ENCODE data around the gene C10orf67.

C10orf67 gene

DNA sequence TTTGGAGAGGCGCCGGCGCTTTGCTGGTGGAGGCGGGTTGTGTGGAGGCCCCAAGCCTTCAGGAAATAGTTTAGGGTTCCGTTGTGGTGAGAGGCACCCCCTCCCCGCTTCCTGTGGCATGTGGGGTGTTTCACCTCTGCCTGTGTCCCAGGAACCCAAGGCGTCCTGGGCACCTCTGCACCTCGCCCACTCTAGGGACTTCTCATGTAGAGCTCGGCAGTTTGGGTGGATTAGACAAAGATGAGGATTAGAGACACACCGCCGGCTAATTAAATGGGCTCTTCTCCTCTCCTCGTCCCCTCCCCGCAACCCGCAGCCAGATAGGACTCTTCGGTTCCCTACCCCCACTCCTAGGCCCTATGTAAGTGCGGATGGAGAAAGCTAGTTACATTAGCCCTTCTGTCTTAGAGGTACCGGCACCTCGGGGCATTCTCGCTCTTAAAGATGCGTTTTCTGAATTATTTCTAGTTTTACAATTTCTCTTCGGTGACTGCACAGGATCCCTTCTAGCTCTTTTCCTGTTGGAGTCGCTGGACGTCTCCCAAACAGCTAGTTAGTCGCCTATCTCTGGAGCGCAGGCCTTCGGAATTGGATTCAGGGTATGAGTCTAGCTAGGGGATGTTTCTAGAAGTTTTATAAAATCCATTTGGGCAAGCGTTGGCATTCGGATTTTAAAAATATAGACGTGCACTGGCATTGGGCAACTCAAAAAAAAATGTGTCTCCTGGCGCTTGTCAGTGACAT, 144.7 kb downstream of the C10orf67 start:
- no peak for DNase-seq (ENCODE audit: low read depth in 1 of 2, low spot score in 1 of 2)

DNA sequence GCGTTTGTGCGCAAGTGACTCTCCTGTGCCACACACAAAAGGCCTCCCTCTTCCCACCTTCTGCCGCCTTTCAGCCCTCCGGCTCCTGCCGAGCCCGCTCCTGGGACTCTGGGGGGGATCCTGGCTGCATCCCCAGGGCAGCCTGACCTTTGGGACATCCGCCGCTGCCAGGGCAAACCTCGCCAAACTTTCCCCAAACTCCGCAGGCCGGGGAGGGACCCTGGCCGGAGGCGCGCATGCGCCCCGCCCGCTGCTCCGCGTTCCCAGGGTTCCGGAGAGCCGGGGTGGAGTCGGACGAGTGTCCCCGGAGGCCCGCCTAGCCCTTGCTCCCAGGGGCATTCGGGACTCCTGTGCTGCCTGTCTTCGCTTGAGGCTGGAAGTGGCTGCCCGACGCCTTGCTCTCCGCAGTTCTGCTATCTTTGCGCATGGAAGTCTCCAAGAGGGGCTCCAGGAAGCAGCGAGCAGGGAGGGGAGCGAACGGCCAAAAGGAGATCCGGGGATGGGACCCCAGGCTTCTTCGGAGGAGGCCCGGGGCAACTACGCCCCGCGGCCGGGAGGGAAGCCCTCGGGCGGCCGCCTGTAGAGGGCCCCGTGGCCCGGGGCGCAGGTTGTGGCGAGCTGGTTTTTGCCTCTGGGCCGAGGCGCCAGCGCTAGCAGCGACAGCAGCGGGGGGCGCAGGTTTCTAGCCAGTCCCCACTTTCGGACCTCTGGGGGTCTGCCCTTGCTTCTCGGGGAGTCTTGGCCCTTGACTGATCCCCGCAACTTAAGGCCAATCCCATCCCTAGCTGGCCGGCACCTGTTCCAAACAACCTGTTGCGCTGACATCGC, 145.4 kb downstream of the C10orf67 start:
- DNase-seq (ENCODE audit: low read depth in 1 of 2, low spot score in 1 of 2) = no peak

DNA sequence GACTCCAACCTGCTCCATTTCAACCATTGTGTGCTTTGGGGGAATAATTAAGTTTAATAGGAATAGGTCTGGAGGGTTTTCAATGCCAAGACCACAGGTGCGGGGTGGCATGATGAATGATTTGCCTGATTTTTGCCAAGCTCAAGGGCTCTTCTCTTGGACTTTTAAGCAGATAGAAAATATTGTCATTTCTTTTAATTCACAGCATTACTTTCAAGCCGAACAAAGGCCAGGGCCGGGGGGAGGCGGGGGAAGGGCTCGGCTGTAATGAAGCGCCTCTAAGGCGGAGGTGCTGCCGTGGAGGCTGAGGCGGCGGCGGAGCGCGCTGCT, 146.0 kb downstream of the C10orf67 start:
- no peak for DNase-seq (ENCODE audit: low read depth in 1 of 2, low spot score in 1 of 2)

DNA sequence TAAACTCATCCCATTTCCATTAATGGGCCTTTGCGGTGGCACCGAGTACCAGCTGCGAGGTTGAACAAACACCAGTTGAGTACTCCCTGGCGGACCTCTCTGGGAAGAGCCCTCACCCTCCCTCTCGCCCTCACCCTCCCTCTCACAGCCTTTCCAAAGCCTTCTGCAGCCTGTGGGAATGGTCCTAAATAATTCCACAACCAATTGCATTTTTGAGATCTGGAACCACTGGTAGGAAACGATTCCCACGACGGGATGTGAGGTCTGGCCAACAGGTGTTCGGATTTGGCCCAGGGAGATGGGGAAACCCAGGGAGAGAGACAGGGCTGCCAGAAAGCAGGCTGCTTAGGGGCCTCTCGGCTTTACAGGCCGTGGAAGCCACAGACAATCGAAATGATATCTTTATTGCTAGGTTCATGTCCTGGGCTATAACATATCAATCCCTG, 147.2 kb downstream of the C10orf67 start:
- no peak for DNase-seq (ENCODE audit: low read depth in 1 of 2, low spot score in 1 of 2)

DNA sequence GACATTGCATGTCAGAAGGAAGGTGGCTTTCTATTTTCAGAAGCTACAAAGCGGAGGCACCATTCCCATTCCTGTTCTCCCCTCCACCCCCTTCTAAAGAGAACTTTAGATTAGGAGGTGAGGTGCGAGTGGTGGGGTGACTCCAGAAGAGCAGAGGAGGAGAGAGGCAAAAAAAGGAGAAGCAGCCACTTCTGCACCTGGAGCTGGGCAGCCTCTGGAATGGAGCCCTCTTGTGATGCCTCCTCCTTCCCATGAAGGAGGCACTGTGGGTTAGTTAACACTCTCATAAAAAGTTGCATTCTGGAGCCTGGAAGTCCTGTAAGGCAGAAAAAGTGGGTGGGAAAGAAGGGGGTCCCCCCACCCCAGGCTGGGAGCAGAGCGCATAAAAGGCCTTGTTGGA, 147.7 kb downstream of the C10orf67 start:
- DNase-seq (ENCODE audit: low read depth in 1 of 2, low spot score in 1 of 2) = no peak

DNA sequence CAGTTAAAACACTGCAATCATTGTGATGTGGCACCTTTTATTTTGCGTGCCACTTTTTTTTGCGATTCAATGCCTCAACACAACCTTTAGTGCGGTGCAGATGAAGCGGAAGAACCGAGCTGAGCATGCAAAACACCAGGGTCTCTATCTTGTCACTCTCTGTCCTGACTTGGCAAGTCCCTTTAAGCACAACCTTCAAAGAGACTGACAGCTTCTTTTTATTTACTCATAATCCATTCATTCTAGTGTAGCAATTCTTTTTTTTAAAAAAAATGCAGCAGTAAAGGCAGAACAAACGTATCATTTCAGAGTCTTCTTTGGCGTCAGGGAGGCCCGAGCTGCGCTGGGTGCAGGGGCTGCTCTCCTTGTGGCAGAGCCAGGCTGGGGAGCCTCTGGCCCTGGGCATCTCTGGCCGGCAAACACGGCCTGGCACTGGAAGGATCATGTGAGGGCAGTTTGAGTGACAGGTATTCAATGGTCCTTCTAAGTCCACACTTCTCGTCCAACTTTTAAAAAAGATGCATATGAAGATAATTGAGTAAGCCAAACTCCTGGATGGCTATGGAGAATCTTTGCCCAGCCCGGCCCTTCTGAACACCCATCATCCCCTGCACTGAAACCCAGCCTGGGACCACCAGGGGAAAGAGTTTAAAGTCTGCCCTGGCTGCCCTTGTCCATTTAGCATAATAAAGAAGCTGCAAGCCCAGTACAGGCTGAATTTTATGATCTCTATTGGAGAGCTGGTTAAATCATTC, 148.6 kb downstream of the C10orf67 start:
- no peak for DNase-seq (ENCODE audit: low read depth in 1 of 2, low spot score in 1 of 2)

DNA sequence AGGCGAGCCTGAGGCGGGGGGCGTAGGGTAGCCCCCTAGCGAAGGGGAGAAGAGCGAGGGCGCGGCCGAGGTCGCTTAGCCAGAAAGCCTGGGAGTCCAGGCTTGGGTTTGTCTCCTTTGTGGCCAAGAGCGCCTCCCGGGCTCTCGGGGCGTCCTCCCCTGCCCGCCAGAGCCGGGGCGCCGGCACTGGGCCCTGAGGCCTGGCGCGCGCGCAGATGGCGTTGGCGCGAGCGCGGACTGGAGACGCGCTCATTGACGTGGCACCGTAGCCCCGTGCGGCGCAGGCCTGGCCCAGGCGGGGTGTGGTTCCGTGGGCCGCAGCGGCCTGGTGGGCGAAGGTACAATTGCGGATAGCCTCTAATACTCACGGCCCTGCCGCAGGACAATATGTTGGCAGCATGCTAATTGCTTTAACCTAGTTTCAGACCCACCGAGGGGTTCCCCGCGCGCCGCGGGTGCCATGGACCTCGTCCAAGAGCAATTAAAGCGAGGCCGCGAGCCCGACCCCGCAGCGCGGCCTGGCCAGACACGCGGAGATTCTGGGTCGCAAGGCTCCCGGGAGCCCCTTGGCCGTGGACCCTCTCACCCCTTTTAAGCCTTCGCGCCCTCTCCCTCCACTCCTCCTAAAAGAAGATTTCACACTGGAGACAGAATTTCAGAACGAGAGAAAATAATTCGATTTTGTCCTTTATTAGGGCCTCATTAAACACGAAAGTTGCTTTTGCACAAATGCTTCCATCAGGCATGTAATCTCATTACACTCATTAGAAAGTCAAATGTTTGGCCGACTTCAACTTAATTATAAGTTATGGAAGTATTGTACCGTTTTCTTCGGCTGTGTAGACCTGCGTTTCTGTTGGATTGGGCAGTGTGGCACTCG, 149.4 kb downstream of the C10orf67 start:
- DNase-seq (ENCODE audit: low read depth in 1 of 2, low spot score in 1 of 2) = no peak

DNA sequence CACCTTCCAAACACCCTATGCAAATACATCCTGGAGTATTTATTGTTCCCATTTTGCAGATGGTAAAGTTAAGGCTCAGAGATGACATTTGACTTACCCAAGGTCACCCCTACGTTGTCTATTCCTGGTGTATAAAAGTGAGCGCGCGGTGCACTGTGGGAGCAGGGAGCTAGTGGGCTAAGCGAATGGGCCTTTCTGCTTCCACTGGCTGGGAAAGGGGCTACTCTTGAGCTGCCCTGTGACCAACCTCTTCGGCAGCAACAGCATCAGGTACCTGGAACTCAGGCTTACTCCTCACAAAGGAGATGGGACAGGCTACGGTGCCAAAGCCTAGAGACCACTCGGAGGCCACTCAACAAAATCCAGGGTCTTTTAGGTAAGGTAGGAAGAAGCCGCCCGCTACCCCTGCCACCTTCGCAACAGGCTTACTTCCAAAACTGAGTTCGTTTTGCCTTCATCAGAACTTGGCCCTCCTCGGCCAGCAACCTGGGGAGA, 150.1 kb downstream of the C10orf67 start:
- no peak for DNase-seq (ENCODE audit: low read depth in 1 of 2, low spot score in 1 of 2)

DNA sequence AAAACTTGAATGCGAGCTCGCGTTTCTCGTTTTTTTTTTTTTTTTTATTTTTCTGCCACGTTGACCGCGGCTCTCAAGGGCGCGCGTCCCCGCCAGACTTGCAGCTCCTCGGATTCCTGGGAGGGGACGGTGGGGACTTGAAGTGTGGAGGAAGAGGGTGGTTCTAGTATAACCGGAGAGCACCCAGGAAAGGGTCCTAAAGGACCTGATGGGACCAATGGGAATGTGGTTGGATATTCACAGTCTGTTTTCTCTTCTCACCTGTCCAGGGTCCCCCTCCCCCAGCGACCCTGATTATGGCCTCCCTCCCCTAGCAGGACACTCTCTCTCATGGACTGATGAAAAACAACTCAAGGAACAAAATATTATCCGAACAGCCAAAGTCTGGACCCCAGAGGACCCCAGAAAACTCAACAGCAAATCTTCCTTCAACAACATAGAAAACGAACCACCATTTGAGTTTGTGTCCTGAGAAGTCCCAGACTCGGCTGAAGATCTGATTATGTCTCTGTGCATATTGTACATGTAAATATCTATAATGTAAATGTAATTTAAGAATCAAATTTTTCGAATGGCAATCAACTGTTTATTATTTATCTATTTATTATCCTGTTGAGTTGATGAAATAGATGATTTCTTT, 151.0 kb downstream of the C10orf67 start:
- DNase-seq (ENCODE audit: low read depth in 1 of 2, low spot score in 1 of 2) = no peak

DNA sequence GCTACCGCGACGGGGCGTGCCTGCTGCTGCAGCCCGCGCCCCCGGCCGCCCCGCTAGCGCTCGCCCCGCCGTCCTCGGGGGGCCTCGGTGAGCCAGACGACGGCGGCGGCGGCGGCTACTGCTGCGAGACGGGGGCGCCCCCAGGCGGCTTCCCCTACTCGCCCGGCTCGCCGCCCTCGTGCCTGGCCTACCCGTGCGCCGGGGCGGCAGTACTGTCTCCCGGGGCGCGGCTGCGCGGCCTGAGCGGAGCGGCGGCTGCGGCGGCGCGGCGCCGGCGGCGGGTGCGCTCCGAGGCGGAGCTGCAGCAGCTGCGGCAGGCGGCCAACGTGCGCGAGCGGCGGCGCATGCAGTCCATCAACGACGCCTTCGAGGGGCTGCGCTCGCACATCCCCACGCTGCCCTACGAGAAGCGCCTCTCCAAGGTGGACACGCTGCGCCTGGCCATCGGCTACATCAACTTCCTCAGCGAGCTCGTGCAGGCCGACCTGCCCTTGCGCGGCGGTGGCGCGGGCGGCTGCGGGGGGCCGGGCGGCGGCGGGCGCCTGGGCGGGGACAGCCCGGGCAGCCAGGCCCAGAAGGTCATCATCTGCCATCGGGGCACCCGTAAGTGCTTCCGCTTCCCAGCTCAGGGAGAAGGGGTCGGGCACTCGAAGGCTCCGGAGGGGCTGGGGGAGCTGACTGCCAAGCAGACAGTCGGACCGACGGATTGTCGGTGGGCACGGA, 151.7 kb downstream of the C10orf67 start:
- no peak for DNase-seq (ENCODE audit: low read depth in 1 of 2, low spot score in 1 of 2)

DNA sequence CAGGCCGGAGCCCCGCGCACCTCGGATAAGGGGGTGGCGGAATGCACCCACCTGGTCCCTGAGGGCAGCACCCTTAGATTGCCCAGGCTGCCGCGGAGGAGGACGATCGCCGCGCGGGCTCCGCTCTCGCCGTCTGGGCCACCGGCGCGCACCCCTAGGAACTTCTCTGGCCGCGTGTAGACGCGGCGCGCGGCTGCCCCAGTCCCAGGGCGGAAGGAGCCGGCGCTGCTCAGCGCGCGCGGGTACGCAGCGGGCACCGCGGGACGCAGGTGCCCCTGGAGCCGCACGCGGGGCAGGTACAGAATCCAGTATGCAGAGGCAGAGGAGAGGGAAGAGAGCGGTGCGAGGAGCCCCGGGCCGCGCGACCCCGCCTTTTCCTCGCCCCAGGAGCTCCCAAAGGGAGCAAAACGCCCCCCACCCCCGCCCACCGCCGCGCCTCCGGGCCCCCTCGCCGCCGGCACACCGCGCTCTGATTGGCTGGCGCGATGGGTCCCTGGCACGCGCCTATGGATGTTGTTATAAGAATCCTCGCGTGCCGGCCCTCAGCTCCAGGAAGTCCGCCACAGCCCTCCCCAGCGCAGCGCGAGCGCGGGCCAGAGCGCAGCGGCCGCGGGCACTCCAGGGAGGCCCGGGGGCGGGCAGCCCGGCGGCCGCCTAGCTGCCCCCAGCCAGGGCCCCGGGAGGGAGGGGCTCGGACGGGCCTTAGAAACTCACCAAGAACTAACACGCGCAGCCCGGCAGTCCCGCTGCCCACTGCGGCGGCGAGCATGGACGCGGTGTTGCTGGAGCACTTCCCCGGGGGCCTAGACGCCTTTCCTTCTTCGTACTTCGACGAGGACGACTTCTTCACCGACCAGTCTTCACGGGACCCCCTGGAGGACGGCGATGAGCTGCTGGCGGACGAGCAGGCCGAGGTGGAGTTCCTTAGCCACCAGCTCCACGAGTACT, 152.6 kb downstream of the C10orf67 start, which contains the start of gene PTF1A:
TSS of gene PTF1A (plus strand) at position 549 of the 948 bp plus-strand sequence. CDS start at position 768, 219 bp downstream.
- no peak for DNase-seq (ENCODE audit: low read depth in 1 of 2, low spot score in 1 of 2)

DNA sequence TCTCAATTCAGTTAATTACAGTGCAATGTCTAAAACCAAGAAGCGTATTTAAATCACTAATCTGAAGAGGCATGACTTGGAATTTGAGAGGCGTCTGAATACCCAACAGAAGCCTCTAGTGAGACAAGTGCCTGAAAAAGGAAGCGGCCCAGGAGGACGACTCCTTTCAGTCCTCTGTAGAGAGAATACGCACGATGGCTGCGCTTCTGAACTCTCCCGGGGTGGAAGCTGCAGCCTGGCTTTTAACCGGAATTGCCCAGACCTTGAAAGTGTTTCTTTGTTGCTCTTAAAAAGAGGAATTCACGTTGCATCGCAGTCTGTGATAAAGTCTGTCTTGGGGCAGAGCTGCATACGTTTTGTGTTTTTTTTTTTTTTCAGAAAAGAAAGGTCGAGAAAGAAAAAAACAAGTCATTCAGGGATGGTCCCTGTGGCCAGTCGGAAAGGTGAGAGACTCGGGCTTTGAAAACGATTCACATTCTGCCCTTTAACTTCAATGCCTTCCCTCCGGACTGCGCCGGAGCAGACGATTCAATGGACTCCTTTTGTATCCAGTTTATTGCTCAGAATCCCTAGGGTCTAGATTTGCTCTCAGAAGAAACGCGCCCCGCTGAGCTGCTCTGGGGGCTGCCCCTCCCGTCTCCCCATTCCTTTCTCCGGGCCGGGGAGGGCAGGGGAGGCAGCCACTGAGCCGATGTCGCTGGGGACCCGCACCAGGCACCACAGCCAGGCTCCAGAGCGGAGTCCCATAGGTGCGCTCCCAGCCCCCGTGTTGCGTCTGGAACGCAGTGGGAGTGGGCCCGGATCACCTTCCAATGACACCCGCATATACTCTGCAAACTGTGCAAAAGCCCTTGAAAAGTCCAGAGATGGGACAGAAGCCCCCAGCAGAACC, 153.5 kb downstream of the C10orf67 start:
- DNase-seq (ENCODE audit: low read depth in 1 of 2, low spot score in 1 of 2) = no peak

DNA sequence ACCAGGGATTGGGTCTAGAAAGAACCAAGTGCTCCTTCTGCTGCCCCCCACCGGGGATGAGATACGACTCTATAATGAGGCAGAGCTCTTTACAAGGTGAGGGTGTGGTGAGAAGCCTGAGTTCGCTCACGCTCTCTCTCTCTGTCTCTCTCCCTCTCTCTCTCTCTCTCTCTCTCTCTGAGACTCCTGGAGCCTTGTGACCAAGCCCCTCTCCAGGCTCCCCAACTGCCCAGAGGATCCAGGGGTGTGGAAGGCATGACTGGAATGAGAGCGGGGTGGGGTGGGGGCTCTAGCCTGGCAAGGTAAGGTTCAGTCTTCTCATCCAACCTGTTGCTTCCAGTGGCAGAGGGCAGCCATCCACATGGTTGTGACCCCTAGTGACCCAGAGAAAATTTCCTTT, 155.6 kb downstream of the C10orf67 start:
- no peak for DNase-seq (ENCODE audit: low read depth in 1 of 2, low spot score in 1 of 2)

DNA sequence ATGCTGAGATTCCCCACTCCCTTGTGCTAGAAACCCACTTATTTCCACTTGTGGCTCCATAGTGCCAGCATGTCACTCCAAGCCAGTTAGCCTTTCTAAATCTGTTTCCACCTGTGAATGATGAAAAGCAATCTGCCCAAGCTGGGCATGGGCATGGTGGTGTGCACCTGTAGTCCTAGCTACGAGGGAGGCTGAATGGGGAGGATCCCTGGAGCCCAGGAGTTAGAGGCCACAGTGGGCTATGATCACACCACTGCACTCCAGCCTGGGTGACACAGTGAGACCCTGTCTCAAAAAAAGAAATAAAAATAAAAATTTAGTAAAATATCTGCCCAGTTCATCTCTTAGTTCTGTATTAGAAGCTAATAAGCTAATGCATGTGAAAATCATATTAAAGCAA, 157.4 kb downstream of the C10orf67 start:
- DNase-seq (ENCODE audit: low read depth in 1 of 2, low spot score in 1 of 2) = no peak

DNA sequence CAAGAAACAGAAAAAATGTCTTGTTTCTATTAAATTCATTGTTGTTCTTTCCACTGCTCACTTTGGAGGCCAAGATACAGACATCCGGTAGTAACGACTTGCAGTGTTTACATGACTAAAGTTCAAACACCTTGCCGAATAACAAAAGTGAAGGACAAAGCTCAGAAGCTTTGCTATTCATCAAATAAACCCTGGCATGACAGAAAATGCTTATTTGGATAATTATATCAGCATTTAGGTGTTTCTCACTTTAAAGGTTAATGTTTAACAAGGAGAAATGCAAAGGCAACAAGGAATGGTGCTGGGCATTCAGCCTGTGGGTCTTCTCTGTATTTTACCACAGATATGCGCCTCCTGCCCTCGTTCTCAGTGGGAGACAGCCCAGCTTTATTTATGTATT, 157.9 kb downstream of the C10orf67 start:
- DNase-seq (ENCODE audit: low read depth in 1 of 2, low spot score in 1 of 2) = no peak

DNA sequence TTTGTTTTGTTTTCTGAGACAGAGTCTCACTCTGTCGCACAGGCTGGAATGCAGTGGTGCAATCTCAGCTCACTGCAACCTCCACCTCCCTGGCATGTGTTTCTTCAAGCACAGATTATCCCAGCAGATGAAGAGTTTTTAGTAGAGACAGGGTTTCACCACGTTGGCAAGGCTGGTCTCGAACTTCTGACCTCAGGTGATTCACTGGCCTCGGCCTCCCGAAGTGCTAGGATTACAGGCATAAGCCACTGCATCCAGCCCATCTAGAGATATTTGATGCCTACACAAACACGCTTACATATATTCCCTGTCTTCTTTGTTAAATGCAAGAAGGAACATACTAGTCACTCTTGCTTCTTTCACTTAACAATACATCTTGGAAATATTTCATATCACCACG, 158.4 kb downstream of the C10orf67 start:
- no peak for DNase-seq (ENCODE audit: low read depth in 1 of 2, low spot score in 1 of 2)

DNA sequence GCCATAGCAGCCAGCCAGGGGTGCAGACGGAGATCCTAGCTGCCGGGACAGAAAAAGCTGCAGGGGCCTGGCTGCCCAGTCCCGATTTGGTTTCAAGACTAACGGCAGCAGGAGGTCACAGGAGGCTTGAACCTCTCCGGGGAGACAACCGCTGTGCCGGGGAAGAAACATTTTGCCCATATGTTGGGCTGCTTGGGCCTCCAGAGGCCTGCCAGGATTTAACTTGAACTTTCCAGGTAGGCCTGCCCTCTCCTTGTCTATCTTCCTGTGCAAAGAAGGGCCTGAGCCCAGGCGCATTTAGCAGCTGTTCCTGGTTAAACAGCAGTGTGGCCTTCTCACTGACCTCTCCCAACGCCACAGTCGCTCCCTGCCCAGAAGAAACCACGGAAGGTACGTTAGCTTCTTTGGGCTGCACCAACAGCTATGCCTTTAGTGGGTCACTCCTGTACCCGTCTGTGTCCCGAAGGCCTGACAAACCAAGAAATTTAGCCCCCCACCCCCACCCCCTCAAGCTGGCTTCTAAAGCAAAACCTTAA, 169.6 kb downstream of the C10orf67 start:
- no peak for DNase-seq (ENCODE audit: low read depth in 1 of 2, low spot score in 1 of 2)
